ENCODE results near the gene KCNJ6.

GRCh38 chr21:37683396-37684114 lies 232.7 kb downstream of the KCNJ6 start:
- no peak for TF ChIP-seq IRF3 (IDR thresholded peaks at IDR 0.05)
- no peak for TF ChIP-seq CTCF (IDR thresholded peaks at IDR 0.05 in 2 of 3, conservative IDR thresholded peaks at IDR 0.05 in 1 of 3; ENCODE audit: control insufficient read depth in 2 of 3, extremely low read depth in 1 of 3, insufficient read depth in 1 of 3, low read depth in 3 of 3, low read length in 3 of 3)
- TF ChIP-seq CBFB (IDR thresholded peaks at IDR 0.05; ENCODE audit: low read depth), result no peak
- TF ChIP-seq EZH2 (IDR thresholded peaks at IDR 0.05; ENCODE audit: borderline replicate concordance, control insufficient read depth, low read depth, low read length), result no peak

Measured in GM12878 (cell line).